ENCODE results near the gene NOTCH4.
A peak's percentile ranks its signal among the peaks of the same experiment; 100 is the strongest.

Gene NOTCH4

DNA sequence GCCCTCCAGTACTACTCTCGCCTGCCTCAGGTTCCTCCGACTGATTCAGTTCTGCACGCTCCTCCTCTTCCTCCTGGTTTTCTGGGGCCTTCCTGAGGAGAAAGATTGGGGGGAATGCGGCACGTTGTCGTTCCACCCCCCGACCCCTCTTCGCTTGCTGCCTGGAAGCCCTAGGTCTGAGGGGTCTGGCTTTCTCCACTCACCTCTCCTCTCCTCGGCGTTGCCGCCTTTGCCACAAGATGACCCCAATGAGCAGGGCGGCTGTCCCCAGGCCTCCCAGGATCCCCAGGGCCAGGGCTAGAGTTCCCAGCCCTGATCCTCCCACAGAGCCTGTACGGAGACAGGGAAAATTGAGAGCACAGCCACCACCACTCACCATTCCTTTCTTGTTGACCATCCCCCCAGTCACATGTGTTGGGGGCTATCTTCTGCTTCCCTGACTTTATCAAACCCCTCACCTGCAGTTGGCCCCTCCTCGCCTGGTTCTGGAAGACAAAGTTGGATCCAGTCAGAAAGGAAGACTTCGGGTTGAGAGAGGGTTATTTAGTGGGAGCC is 42.6 kb downstream of the NOTCH4 start:
- no peak for DNase-seq (ENCODE audit: low read depth)

DNA sequence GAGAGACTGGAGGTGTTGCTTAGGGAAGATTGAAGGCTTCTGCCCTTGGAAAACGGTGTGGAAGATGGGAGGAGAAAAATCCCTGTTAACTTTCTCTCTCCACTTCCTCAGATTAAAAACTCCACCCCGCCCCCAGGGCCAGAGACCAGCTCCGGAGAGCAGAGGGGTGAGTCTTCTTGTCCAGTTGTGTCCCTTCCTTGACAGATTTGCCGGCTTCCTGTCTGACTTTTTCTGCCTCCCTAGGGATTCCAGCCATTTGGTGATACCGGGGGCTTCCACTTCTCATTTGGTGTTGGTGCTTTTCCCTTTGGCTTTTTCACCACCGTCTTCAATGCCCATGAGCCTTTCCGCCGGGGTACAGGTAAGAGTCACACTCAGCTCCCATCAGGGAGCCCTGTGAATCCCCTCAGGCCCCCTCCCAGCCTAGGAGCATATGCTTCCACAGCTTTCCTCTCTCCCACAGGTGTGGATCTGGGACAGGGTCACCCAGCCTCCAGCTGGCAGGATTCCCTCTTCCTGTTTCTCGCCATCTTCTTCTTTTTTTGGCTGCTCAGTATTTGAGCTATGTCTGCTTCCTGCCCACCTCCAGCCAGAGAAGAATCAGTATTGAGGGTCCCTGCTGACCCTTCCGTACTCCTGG is 44.0 kb downstream of the NOTCH4 start:
- DNase-seq (ENCODE audit: low read depth), result no peak

DNA sequence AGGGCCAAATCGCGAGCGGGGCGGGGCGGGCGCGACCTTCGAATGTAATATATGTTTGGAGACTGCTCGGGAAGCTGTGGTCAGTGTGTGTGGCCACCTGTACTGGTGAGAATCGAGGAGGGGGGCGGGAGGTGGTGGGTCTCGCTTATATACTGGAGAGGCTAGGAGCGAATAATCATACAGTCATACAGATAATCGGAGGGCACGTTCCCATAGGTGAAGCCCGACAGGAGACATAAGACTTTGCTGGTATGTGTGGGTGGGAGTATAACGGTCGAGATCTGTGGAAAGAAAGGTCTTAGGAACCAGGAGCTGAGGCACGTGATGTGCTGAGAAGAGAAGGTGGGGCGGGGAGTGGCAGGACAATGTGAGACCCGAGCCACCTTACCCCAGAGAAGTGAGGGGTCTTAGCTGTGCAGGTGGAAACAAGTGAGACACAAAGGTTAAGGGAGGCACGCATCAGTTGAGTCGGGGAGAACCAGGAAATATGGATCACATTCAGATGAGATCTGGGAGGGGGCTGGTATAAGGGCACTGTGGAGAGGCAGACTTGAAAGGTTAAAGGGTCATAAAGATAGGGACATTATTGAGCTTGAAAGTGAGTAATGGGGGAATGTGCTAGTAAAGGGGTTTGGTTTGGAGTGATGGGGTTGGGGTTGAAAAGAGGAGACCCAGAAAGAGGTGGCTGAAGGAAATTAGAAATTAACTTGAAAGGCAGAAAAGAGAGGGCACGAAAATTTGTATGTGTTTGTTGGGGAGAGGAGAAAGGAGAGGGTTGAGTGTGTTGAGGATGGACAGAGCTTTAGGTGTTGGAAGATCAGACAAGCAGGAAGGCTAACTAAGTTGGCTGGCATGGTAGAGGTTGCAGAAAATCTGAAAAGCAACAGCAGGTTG is 45.1 kb downstream of the NOTCH4 start:
- DNase-seq (ENCODE audit: low read depth), result no peak

DNA sequence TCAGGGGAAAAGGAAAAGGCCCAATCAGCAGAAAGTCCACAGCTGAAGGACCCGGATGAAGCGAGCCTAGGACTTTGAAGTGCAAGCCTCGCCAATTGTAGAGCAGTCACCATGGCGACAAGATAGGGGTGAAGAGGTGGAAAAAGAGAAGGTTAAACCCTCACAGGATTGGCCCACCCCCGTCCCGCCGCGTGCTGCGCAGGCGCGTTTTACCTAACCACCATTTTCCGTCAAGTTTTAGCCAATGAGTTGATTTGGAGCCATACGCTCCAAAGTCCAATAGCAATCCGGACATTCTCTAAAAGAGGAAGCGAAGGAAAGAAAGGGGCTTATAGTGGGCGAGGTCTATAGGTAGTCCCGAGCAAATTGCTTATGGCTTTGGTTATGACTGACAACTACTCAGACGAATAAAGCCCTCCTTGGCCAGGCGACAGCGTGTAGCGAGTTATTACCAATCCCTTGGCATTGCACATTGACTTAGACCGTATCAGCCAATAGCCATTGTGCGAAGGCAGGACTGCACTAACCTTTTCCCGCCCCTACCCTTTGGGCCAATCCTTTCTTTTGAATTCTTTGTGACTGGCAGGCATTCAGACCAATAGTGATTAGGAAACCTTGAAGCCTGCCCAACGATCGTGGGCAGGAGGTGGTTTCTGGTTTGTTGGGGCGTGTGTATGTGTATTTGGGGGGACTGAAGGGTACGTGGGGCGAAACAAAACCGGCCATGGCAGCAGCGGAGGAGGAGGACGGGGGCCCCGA is 45.9 kb downstream of the NOTCH4 start, which contains the start of gene RNF5:
RNF5 (plus strand) TSS at position 618 of the 759 bp plus-strand sequence; CDS start at position 725, 107 bp downstream.
- peak; percentile 59 for DNase-seq (ENCODE audit: low read depth)

DNA sequence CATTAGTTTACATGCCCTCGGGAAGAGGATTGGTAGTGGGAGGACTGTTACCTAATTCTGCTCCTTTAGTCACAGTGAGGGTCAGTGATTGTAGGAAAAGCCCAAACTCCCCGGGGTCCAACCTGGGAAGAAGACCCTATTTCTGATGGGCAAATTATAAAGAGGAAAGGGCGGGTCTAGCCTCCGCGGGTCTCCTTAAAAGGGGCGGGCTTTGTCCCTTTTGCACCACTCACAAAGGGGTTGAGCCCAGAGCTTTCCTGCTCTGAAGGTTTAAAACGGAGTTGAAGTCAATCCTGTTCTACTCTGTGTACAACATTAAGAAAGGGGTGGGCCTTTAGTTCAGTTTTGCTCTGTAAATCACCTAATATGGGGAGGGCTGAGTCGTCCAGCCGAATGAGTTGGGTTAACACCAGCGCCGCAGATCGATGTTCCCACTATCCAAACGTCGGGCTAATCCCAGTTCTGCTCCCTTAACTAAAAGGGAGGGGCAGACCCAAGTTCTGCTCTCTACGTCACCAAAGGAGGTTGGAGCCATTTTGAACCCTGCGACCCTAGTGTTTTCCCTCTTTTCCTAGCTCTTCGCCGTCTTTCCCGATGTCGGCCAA is 46.6 kb downstream of the NOTCH4 start:
- no peak for DNase-seq (ENCODE audit: low read depth)

DNA sequence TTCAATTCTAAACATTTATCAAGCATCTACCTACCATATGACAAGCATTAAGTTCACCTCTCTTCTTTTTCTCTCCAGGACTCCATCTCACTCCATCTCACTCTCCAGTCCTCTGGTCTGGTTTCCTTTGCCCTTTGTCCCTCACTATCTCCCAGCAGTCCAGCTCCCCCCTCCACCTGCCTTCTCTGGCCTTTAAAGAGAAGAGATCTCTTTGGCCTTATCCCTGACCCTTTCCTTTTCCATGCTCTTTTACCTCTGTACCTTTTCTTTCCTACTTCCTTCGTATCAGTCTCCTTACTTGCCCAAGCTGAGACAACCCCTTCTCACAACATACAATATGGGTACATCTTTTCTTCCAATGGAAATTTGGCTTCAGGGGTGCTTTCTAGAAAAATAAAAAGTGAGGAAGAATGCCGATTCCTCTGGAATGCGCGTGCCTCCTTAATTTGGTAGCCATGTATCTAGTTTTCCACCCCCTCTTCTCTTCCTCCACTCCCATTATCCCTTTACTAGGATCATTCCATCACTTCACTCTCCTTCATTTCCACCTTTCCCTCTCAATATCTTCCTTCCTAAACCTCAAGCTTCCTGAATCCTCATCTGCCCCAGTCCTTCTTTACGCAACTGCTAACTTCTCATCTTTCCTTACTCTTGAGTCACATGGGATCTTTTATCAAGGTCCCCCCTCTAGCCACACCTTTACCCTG is 47.2 kb downstream of the NOTCH4 start:
- DNase-seq (ENCODE audit: low read depth), result no peak

DNA sequence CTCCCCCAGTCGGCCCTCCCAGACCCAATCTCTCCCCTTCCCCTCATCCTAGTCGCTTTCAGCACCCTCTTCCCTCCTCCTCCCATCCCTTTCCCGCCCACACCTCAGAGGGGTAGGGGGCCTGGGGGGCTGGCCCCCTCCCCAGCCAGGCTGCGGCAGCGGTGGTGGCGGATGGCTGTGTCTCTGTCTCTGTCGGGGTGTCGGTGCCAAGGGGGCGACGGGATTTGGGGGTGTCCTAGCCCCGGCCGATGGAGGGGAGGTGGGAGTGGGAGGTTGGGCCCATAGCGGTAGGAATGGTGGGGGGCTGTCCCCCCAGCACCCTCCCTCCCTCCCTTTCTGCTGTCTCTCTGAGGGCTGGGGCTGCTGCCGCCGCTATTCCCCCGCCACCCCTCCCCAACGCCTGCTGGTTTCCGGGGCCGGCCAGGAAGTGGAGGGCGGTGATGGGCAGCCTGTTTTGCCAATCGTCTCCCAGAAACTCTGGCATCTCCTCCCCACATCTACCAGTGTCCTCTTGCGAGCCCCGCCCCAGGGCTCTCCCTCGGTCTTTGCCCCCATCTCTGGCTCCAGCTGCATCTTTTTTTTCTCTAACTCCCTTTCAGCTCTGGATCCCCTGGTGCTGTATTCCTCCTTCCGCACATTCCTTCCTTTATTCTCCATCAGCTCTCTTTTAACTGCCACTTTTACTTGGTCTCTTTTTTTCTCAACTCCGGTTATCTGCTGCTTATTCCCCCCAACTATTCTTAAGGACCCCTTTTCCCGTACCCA is 48.0 kb downstream of the NOTCH4 start, which contains the start of gene AGPAT1:
AGPAT1 (minus strand) TSS at position 374 of the 765 bp plus-strand sequence. CDS start 4,588 bp downstream, outside the sequence.
- peak; percentile 88 for DNase-seq (ENCODE audit: low read depth)

DNA sequence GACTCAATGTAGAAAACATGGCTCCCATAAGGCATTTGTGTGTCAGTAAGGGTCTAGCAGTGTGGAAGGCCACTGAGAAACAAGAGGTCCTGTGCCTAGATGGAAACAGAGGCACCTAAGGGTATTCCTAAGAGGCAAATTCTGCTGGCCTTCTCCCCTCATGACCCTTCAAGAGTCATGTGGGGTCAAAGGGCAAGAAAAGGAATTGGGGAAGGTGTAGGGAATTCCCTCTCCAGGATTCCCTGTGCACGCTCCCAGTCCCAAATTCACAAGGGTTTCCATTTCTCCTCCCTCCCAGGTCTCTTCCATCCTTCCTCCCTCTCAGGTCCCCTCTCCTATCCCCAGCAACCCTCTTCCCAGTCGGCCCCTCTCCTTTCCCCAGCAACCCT is 48.6 kb downstream of the NOTCH4 start:
- DNase-seq (ENCODE audit: low read depth), result no peak

DNA sequence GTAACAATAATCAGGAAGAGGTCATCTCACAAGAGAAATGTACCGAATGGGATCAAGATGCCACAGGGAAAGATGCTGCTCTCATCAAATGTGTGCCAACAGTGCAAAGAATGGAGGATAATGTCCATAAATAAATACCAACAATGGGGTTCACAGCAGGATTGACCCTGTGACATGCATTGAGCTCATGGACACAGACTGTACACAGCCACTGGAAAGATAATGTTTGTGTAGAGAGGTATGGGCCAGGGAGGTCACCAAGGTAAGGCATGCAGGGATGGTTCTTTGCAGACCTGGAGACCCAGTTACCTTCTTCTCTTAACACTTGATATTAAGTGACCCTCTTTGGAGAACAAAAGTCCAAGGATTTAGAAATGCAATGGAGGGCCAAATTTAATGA is 49.5 kb downstream of the NOTCH4 start:
- no peak for DNase-seq (ENCODE audit: low read depth)

DNA sequence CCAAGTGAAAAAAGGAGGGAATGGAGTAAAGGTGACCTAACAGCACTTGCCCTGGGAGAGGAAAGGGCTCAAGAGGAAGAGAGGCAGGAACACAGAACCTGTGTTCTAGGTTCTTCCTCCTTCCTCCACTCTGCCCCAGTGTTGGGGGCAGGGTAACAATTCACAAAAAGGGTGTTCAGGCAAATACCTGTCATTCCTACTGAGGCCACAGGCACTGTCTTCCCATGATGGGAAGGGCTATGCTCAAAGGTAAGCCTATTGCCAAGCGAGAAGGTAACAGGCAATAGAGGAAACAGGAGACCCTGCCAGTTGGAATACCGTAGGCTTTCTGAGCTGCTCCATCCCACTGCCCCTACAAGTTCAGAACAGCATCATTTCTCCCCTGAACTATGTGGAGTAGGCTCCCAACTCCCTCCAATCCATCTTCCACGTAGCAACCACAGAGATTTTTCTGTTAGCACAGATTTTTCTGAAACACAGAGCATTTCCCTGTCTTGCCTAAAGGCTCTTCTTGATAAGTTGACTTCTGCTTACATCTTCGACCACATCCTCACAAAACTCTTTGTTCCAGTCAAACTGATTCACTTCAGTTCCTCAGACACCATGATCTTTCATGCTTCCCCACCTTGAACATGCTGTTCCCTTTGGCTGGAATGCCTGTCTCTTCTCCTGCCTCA is 50.7 kb downstream of the NOTCH4 start:
- DNase-seq (ENCODE audit: low read depth), result no peak

DNA sequence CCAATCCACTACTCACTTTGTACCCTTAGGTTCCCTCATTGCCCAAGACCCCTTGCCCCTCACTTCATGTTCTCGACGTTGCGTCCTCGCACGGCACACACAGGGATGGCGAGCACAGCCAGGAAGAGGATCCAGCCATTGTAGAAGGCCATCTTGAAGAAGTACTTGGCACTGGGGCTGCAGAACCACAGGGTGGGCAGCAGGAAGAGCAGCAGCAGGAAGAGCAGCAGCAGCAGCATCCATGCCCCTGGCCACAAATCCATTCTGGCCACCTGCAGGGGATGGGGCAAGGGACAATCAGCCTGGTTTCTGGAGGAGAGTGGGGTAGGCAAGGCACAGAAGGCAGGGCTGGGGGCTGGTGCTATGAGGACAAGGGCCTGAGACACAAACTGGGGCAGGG is 52.6 kb downstream of the NOTCH4 start:
- DNase-seq (ENCODE audit: low read depth), result no peak

DNA sequence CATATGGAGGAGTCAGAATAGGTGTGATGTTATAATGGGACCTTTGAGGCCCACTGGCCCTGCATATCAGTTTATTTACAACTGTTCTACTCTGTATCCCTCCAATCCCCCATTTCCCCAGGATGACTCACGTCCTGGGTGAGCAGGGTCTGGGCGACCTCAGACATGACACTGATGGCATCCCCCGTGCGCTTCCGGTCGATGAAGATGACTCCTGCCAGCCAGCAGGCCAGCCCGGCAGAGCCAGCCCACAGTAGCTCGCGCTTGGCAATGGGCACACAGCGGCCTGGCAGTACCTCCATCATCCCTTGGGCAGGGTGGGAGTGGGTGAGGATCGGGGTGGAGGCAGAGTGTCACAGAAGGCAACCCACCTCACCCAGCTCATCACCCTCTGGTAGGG is 53.6 kb downstream of the NOTCH4 start:
- DNase-seq (ENCODE audit: low read depth), result no peak

DNA sequence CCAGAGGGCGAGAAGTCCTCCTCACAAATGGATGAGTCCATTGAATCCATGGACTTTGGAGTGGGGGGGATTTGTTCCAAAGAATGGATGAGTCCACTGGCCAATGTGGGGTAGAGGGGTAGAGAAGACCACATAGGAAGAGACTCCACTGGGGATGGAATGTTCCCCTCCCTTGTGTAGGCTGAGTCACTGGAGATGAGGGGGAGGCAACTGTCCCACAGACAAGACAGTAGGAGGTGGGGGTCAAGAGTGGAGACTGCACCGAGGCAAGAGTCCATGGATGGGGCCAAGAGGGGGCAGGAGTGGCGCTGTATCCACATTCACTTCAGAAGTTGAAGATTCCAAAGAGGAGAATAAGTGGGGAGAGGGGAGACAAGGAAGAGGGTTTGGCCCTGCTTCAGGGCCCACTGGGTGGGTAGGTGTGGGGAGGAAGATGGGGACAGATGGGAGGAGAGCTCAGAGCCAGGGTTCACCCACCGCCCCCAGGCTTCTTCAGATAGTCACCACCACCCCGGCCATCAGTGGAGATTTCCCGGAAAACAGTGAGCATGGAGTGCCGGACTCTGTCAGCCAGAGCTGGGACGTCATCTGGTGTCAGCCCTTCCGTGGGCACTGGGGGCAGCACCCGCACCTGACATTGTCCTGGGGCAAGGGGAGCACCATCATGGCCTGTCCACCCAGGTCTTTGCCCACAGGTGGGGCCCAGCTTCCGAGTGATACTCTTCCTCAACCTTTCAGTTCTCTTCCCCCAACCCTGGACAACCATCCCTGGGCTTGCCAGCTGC is 54.9 kb downstream of the NOTCH4 start:
- DNase-seq (ENCODE audit: low read depth), result no peak

DNA sequence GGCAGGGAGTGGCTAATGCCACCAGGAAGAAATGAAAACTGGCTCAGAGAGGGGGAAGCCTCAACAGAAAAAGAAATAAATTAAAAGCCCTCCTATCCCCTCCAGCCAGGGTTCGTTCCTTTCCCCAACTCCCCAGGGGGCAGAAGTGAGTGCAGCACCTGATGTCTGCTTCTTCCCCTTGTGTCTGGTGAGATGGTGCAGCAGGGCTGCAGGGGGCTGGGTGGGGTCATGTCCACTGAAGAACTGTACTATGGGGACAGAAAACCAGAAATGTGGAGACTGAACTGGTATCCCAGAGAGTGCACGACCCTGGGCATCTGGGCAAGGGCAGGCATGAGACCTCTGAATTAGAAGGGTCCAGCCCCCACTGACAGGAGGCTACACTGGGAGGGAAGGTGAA is 55.5 kb downstream of the NOTCH4 start:
- DNase-seq (ENCODE audit: low read depth), result no peak

DNA sequence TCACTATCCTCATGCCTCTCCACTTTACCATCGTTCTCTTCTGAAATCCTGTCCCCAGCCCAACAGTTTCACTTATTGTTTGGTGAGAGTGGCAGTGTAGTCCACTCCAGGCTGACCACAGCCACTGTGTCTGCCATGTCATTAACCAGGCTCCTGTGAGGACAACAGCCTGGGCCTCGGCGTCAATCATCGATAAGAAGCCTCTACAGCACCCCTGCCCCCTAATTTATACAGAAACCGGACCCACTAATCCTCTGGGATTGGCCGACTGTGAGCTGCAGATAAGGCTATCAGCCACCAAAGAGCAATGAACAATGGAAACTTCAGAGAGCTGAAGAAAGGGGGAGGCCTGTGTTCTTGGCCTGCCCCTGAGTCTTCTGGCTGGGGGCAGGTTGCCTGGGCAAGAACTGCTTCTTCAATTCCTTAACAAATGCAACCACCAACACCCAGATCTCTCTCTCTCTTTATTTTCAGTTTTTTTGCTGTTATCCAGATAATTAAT is 56.1 kb downstream of the NOTCH4 start:
- DNase-seq (ENCODE audit: low read depth), result no peak

DNA sequence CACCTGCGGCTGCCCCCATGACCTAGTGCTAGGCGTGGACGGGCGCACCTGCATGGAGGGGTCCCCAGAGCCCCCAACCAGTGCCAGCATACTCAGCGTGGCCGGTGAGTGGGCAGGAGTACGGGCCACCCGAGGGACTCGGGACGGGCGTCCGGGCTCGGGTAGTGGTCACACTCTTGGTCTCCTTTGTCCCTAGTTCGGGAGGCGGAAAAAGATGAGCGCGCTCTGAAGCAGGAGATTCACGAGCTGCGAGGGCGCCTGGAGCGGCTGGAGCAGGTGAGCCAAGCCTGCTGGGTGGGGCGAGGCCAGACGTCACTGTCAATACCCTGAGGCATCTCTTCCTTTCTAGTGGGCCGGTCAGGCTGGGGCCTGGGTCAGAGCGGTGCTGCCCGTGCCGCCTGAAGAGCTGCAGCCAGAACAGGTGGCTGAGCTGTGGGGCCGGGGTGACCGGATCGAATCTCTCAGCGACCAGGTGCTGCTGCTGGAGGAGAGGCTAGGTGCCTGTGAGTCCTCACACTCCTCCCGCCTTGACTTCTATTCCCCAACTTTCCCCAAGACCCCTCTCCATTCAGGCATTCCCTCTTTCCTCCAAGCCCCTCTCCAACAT is 56.6 kb downstream of the NOTCH4 start:
- DNase-seq (ENCODE audit: low read depth), result no peak

DNA sequence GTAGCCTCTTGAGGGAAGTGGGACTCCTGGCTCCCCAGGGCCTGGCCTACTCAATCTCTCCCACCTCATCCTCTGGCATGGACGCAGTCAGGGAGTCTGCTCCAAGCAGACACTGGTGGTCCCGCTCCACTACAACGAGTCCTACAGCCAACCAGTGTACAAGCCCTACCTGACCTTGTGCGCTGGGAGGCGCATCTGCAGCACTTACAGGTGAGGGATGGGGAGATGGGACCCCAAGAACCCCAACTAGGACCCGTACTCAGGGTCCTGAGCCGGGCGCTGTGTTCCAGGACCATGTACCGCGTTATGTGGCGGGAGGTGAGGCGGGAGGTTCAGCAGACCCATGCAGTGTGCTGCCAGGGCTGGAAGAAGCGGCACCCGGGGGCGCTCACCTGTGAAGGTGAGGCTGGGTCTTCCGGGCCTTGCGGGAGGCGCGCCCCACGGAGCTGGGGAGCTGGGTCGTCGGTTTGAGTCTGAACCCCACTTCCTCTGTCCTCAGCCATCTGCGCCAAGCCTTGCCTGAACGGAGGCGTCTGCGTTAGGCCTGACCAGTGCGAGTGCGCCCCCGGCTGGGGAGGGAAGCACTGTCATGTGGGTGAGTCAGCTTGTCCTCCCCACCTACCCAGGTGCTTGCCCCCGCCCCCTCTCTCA is 57.3 kb downstream of the NOTCH4 start:
- no peak for DNase-seq (ENCODE audit: low read depth)

DNA sequence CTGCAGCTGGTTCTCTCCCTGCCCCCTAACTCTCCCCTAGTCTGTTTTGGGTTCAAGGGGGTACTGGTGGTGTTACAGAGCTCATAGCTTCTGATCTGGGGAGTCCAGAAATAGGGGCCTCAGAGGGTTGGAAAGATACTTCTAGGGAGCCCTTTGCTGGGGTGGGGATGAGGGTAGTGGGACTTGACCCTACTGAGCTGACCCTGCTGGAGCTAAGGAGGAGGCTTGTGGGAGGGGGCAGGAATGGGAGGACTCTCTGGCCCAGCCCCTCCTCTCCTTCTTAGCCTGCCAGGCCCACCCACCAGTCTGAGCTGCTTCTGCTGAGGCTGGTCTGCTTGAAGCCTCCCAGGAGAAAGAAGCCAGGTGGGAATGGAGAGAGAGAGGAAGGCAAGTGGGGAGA is 59.6 kb downstream of the NOTCH4 start, which contains the start of gene EGFL8:
EGFL8 (plus strand) TSS at position 301 of the 400 bp plus-strand sequence. CDS start 1,571 bp downstream, outside the sequence.
- no peak for DNase-seq (ENCODE audit: low read depth)
